Osteocyte (in vitro differentiated cells): ENCODE measurements around the gene NOL9. TPM values are rescaled to one million over a fixed set of nuclear protein-coding genes. Genes with fewer than 3 reads are reported as not detected.

Experiments
- DNase-seq: peaks from one replicate; pipeline ENCODE4 v3.0.0; 2021; ENCODE audit warnings: mixed read lengths; ENCODE audit not compliant: unreplicated experiment; ENCODE audit errors: extremely low spot score
- H3K27ac Mint-ChIP-seq: one replicate; pipeline ENCODE4 v1.8.0; 2021; ENCODE audit warnings: mild to moderate bottlenecking, mixed read lengths; ENCODE audit not compliant: unreplicated experiment
- H3K27me3 Mint-ChIP-seq: one replicate; pipeline ENCODE4 v1.8.0; 2021; ENCODE audit warnings: mixed read lengths; ENCODE audit not compliant: unreplicated experiment
- H3K36me3 Mint-ChIP-seq: one replicate; pipeline ENCODE4 v1.8.0; 2021; ENCODE audit warnings: mixed read lengths; ENCODE audit not compliant: unreplicated experiment
- H3K4me1 Mint-ChIP-seq: one replicate; pipeline ENCODE4 v1.8.0; 2021; ENCODE audit warnings: mixed read lengths; ENCODE audit not compliant: unreplicated experiment
- H3K4me3 Mint-ChIP-seq: one replicate; pipeline ENCODE4 v1.8.0; 2021; ENCODE audit warnings: mild to moderate bottlenecking, moderate library complexity, mixed read lengths; ENCODE audit not compliant: unreplicated experiment
- H3K9me3 Mint-ChIP-seq: one replicate; pipeline ENCODE4 v1.8.0; 2021; ENCODE audit warnings: mixed read lengths; ENCODE audit not compliant: unreplicated experiment
- CTCF ChIP-seq: fragments of 200-600 bp; sonication (generic); IDR thresholded peaks from 2 replicates; pipeline ENCODE4 v1.5.0; 2021; ENCODE audit warnings: antibody characterized with exemption, mild to moderate bottlenecking, moderate library complexity
- long read RNA-seq: library from polyadenylated mRNA; unstranded; transcript quantifications from one replicate; pipeline ENCODE4 v2.0.0, GENCODE V29; 2021
- total RNA-seq: library from RNA; stranded (reverse); gene quantifications from 2 replicates; pipeline ENCODE4 v1.2.1, GENCODE V29; 2021

The NOL9 gene
- 33.5 and 36.3 TPM in 2 replicates for total RNA-seq
- long read RNA-seq, partial matches to known transcripts: 3 of 8 reads
- long read RNA-seq, other reads (novel, unspliced or antisense): 5 of 8 reads

- peak within 1 kb of the TSS; percentile 77 for H3K4me3 Mint-ChIP-seq
- H3K36me3 Mint-ChIP-seq: peaks cover 5% of the 10 kb centered on the region
- no peaks in the 10 kb centered on the region for H3K27me3 Mint-ChIP-seq
- H3K4me1 Mint-ChIP-seq: peaks cover 13% of the 10 kb centered on the region
- peak; percentile 93 for TF ChIP-seq CTCF
- H3K27ac Mint-ChIP-seq: peak within 1 kb of the TSS; percentile 35
- peak; percentile 99 for DNase-seq
- no peaks in the 10 kb centered on the region for H3K9me3 Mint-ChIP-seq
Observed at GRCh38 chr1:6554031-6554906, at the start of gene NOL9. NOL9 (minus strand) TSS chr1:6554513; CDS start chr1:6554502, 11 bp downstream.

- H3K4me1 Mint-ChIP-seq: peaks cover 31% of the 10 kb centered on the region
- no peaks in the 10 kb centered on the region for H3K9me3 Mint-ChIP-seq
- DNase-seq: no peak
- H3K27me3 Mint-ChIP-seq: no peaks in the 10 kb centered on the region
- H3K27ac Mint-ChIP-seq: peak overlapping the region; percentile 99
- H3K36me3 Mint-ChIP-seq: no peaks in the 10 kb centered on the region
- TF ChIP-seq CTCF: no peak
- H3K4me3 Mint-ChIP-seq: peak overlapping the region; percentile 74
Observed at GRCh38 chr1:6603238-6603914, 49.1 kb upstream of the NOL9 start.

- Mint-ChIP-seq H3K36me3 (no peaks in the 10 kb centered on the region), H3K4me1 (peaks cover 31% of the 10 kb centered on the region), H3K4me3 (peak within 1 kb of the TSS; percentile 96), H3K9me3 (no peaks in the 10 kb centered on the region), H3K27me3 (no peaks in the 10 kb centered on the region), H3K27ac (peak within 1 kb of the TSS; percentile 99)
- peak; percentile 95 for DNase-seq
- TF ChIP-seq CTCF: no peak
Observed at GRCh38 chr1:6602669-6603237, 48.4 kb upstream of the NOL9 start, which contains the start of gene KLHL21. KLHL21 (minus strand) TSS chr1:6602869; CDS start chr1:6602817, 52 bp downstream.

- Mint-ChIP-seq H3K36me3 (no peaks in the 10 kb centered on the region), H3K9me3 (no peaks in the 10 kb centered on the region), H3K4me1 (peaks cover 31% of the 10 kb centered on the region), H3K27ac (peak overlapping the region; percentile 93), H3K4me3 (peak overlapping the region; percentile 96), H3K27me3 (no peaks in the 10 kb centered on the region)
- TF ChIP-seq CTCF: no peak
- DNase-seq: no peak
Observed at GRCh38 chr1:6601923-6602668, 47.8 kb upstream of the NOL9 start.
